ENCODE results near the gene DSG3. TPM values are rescaled to one million over a fixed set of nuclear protein-coding genes. Genes with fewer than 3 reads are reported as not detected.
A peak's percentile ranks its signal among the peaks of the same experiment; 100 is the strongest.

DSG3 gene
- total RNA-seq, 4 donors from 2014 or later = 513 to 856 (median 737) TPM

- intact Hi-C loops (cut with DNase I) = no loop called here
- no peak for DNase-seq
- peaks cover 17 to 65% (median 22%) of the 10 kb centered on the region in 3 donors for H3K4me1 ChIP-seq
- H3K36me3 ChIP-seq = no peaks in the 10 kb centered on the region
- H3K27me3 ChIP-seq = no peaks in the 10 kb centered on the region
- TF ChIP-seq CTCF (IDR thresholded peaks at IDR 0.05) = no peak
- TF ChIP-seq POLR2A (IDR thresholded peaks at IDR 0.05) = no peak
- H3K9me3 ChIP-seq = no peaks in the 10 kb centered on the region
- peak overlapping the region in 3 of 4 donors; percentile 77 to 84 (median 80) for H3K27ac ChIP-seq
- H3K4me3 ChIP-seq = no peak overlapping the region
These were observed 62.8 kb downstream of the DSG3 start for GRCh38 chr18:31510319-31510718.

- intact Hi-C loops (cut with DNase I) = no loop called here
- TF ChIP-seq CTCF (IDR thresholded peaks at IDR 0.05) (peak in 2 of 6 experiments; percentile 5 to 43), POLR2A (IDR thresholded peaks at IDR 0.05) (no peak)
- WGBS, 2 donors = 24 to 33% methylated on average over 4 of the region's 6 CpGs
- Histone ChIP-seq H3K4me1 (peaks cover 17 to 61% (median 22%) of the 10 kb centered on the region in 3 donors), H3K9me3 (no peaks in the 10 kb centered on the region), H3K27ac (peak overlapping the region; percentile 69 to 84 (median 78)), H3K27me3 (no peaks in the 10 kb centered on the region), H3K36me3 (no peaks in the 10 kb centered on the region), H3K4me3 (no peak overlapping the region)
- no peak for DNase-seq
These were observed 63.6 kb downstream of the DSG3 start for GRCh38 chr18:31511098-31511497.

GRCh38 chr18:31512203-31512764 is 64.7 kb downstream of the DSG3 start:
- no peak for DNase-seq
- peaks cover 17 to 55% (median 22%) of the 10 kb centered on the region in 3 donors for H3K4me1 ChIP-seq
- WGBS, 2 donors = 34 to 40% methylated on average over 6 of the region's 6 CpGs
- intact Hi-C loops (cut with DNase I) = no loop called here
- no peaks in the 10 kb centered on the region for H3K36me3 ChIP-seq
- H3K9me3 ChIP-seq = no peaks in the 10 kb centered on the region
- TF ChIP-seq CTCF (IDR thresholded peaks at IDR 0.05) = no peak
- peak in 1 of 4 donors; percentile 13 for TF ChIP-seq POLR2A (IDR thresholded peaks at IDR 0.05)
- peak overlapping the region; percentile 46 to 84 (median 78) for H3K27ac ChIP-seq
- H3K27me3 ChIP-seq = no peaks in the 10 kb centered on the region
- H3K4me3 ChIP-seq = no peak overlapping the region

- Histone ChIP-seq H3K27ac (peak overlapping the region in 3 of 4 donors; percentile 50 to 80 (median 65)), H3K4me1 (peaks cover 17 to 55% (median 22%) of the 10 kb centered on the region in 3 donors), H3K36me3 (no peaks in the 10 kb centered on the region), H3K4me3 (no peak overlapping the region), H3K9me3 (no peaks in the 10 kb centered on the region), H3K27me3 (no peaks in the 10 kb centered on the region)
- intact Hi-C loops (cut with DNase I) = no loop called here
- WGBS, 2 donors = 37 to 45% methylated on average over 4 of the region's 4 CpGs
- TF ChIP-seq CTCF (IDR thresholded peaks at IDR 0.05) = peak in 1 of 6 experiments; percentile 12
- no peak for TF ChIP-seq POLR2A (IDR thresholded peaks at IDR 0.05)
- no peak for DNase-seq
These were observed 65.8 kb downstream of the DSG3 start for GRCh38 chr18:31513189-31513935.

DNA sequence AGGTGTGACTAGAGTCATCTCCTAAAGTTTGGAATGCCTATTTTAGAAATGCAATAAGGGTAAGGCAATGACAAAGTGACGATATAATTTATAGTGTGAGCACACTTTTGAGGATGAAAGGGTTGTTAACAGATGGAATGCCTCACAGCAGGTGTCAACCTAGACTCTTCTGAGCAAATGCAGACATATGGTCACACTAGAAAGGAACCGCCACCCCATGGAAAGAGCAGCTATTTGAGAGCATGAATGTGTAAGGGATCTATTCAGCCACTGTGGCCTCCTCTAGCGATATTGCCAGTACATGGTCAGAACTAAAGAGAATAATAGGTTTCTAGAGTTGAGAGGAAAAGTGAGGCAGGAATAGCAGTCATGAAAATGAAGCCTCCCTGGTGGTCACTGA is 68.9 kb downstream of the DSG3 start:
- Histone ChIP-seq H3K27ac (no peak overlapping the region), H3K36me3 (peaks cover 0 to 3% (median 0%) of the 10 kb centered on the region in 3 donors), H3K27me3 (no peaks in the 10 kb centered on the region), H3K4me1 (peaks cover 4 to 26% (median 14%) of the 10 kb centered on the region in 3 donors), H3K4me3 (no peak overlapping the region), H3K9me3 (no peaks in the 10 kb centered on the region)
- WGBS, 2 donors = 68 to 85% methylated on average over 3 of the region's 3 CpGs
- DNase-seq = no peak
- intact Hi-C loops (cut with DNase I) = no loop called here
- TF ChIP-seq CTCF (IDR thresholded peaks at IDR 0.05) (no peak), POLR2A (IDR thresholded peaks at IDR 0.05) (no peak)
